ENCODE data around the gene MACROH2A2. TPM values are rescaled to one million over a fixed set of nuclear protein-coding genes. Genes with fewer than 3 reads are reported as not detected.

Gene MACROH2A2
- total and polyA plus RNA-seq, 2 of the 13 experiments (the other 11 are each of a cell fraction or from before 2014, with no cell fraction given) = 9.8 to 43.1 TPM

DNA sequence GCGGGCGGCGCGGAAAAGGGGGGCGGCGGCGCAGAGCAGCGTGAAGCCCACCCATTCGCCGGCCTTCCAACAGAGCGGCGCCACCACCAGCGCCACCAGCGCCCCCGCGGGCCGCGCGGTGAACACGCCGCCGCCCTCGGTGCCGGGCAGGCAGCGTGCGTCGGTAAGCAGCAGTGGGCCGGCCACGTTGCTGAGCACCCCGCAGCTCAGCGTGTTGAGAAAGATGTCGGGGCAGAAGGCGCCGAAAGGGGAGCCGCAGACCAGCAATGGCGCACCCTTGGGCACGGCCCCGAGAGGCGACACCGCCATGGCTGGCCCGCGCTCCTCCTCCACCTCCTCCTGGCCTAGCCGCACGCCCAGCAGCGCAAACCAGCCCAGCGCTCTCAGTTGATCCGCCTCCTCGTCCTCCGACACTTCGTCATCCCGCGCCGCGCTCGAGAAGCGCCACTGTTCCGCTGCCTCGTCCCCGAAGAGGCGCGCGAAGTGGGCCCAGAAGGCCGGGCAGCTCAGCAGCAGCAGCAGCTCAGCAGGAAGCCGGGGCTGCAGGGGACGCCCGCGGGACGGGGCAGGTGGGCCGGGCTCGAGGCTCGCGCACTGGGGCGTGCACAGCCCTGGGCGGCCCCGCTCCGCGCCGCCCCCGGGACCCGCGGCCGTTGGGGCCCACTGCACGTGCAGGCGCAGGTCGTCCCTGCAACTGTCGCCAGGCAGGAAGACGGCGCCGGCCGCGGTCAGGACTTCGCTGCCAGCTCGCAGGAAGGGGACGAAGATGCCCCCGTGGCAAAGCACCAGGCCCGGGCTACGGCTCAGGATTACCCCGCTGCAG is 93.2 kb downstream of the MACROH2A2 start (continued):
- TF ChIP-seq, protein P1, sequence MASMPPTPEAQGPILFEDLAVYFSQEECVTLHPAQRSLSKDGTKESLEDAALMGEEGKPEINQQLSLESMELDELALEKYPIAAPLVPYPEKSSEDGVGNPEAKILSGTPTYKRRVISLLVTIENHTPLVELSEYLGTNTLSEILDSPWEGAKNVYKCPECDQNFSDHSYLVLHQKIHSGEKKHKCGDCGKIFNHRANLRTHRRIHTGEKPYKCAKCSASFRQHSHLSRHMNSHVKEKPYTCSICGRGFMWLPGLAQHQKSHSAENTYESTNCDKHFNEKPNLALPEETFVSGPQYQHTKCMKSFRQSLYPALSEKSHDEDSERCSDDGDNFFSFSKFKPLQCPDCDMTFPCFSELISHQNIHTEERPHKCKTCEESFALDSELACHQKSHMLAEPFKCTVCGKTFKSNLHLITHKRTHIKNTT (CRISPR knock-in tag; IDR thresholded peaks at IDR 0.05) = no peak
- TF ChIP-seq ZMYM2 (CRISPR knock-in tag; IDR thresholded peaks at IDR 0.05) (no peak), GABPB1 (CRISPR knock-in tag; IDR thresholded peaks at IDR 0.05) (peak; percentile 67; the same call in 1 of the 2 replicates), FOXA1 (IDR thresholded peaks at IDR 0.05) (no peak), FOXA1 (CRISPR knock-in tag; IDR thresholded peaks at IDR 0.05) (0 out of 2 replicates have a peak, but pooled peaks have one; percentile 3), KDM2A (CRISPR knock-in tag; IDR thresholded peaks at IDR 0.05; ENCODE audit: borderline replicate concordance, low read depth) (peak; percentile 75; the same call in 1 of the 2 replicates), ZNF547 (CRISPR knock-in tag; IDR thresholded peaks at IDR 0.05) (peak; percentile 87; the same call in 1 of the 2 replicates), BHLHE40 (IDR thresholded peaks at IDR 0.05; ENCODE audit: low read length) (peak; percentile 34; the same call in 1 of the 2 replicates), AGO1 (IDR thresholded peaks at IDR 0.05; ENCODE audit: low read depth, low read length, poor library complexity, severe bottlenecking) (peak; percentile 18), ZNF17 (CRISPR knock-in tag; IDR thresholded peaks at IDR 0.05) (no peak), TOE1 (CRISPR knock-in tag; IDR thresholded peaks at IDR 0.05) (no peak), HMGA1 (CRISPR knock-in tag; conservative IDR thresholded peaks at IDR 0.05) (no peak), TBL1XR1 (IDR thresholded peaks at IDR 0.05; ENCODE audit: borderline replicate concordance, low read length, partially characterized antibody) (no peak), ZKSCAN1 (IDR thresholded peaks at IDR 0.05; ENCODE audit: low read length) (no peak), ZNF484 (CRISPR knock-in tag; IDR thresholded peaks at IDR 0.05; ENCODE audit: borderline replicate concordance, low read depth) (no peak), DMAP1 (CRISPR knock-in tag; IDR thresholded peaks at IDR 0.05) (peak; percentile 73)
- TF ChIP-seq, protein P2, sequence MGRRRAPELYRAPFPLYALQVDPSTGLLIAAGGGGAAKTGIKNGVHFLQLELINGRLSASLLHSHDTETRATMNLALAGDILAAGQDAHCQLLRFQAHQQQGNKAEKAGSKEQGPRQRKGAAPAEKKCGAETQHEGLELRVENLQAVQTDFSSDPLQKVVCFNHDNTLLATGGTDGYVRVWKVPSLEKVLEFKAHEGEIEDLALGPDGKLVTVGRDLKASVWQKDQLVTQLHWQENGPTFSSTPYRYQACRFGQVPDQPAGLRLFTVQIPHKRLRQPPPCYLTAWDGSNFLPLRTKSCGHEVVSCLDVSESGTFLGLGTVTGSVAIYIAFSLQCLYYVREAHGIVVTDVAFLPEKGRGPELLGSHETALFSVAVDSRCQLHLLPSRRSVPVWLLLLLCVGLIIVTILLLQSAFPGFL (CRISPR knock-in tag; IDR thresholded peaks at IDR 0.05) = no peak; the same call in 1 of the 2 replicates
- TF ChIP-seq, protein P3, sequence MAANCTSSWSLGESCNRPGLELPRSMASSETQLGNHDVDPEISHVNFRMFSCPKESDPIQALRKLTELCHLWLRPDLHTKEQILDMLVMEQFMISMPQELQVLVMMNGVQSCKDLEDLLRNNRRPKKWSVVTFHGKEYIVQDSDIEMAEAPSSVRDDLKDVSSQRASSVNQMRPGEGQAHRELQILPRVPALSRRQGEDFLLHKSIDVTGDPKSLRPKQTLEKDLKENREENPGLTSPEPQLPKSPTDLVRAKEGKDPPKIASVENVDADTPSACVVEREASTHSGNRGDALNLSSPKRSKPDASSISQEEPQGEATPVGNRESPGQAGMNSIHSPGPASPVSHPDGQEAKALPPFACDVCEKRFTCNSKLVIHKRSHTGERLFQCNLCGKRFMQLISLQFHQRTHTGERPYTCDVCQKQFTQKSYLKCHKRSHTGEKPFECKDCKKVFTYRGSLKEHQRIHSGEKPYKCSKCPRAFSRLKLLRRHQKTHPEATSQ (CRISPR knock-in tag; IDR thresholded peaks at IDR 0.05; ENCODE audit: borderline replicate concordance) = peak; percentile 31; the same call in 1 of the 2 replicates
- TF ChIP-seq, protein P4, sequence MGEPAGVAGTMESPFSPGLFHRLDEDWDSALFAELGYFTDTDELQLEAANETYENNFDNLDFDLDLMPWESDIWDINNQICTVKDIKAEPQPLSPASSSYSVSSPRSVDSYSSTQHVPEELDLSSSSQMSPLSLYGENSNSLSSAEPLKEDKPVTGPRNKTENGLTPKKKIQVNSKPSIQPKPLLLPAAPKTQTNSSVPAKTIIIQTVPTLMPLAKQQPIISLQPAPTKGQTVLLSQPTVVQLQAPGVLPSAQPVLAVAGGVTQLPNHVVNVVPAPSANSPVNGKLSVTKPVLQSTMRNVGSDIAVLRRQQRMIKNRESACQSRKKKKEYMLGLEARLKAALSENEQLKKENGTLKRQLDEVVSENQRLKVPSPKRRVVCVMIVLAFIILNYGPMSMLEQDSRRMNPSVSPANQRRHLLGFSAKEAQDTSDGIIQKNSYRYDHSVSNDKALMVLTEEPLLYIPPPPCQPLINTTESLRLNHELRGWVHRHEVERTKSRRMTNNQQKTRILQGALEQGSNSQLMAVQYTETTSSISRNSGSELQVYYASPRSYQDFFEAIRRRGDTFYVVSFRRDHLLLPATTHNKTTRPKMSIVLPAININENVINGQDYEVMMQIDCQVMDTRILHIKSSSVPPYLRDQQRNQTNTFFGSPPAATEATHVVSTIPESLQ (CRISPR knock-in tag; conservative IDR thresholded peaks at IDR 0.05) = no peak
- TF ChIP-seq, protein P5, sequence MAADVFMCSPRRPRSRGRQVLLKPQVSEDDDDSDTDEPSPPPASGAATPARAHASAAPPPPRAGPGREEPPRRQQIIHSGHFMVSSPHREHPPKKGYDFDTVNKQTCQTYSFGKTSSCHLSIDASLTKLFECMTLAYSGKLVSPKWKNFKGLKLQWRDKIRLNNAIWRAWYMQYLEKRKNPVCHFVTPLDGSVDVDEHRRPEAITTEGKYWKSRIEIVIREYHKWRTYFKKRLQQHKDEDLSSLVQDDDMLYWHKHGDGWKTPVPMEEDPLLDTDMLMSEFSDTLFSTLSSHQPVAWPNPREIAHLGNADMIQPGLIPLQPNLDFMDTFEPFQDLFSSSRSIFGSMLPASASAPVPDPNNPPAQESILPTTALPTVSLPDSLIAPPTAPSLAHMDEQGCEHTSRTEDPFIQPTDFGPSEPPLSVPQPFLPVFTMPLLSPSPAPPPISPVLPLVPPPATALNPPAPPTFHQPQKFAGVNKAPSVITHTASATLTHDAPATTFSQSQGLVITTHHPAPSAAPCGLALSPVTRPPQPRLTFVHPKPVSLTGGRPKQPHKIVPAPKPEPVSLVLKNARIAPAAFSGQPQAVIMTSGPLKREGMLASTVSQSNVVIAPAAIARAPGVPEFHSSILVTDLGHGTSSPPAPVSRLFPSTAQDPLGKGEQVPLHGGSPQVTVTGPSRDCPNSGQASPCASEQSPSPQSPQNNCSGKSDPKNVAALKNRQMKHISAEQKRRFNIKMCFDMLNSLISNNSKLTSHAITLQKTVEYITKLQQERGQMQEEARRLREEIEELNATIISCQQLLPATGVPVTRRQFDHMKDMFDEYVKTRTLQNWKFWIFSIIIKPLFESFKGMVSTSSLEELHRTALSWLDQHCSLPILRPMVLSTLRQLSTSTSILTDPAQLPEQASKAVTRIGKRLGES (CRISPR knock-in tag; IDR thresholded peaks at IDR 0.05; ENCODE audit: borderline replicate concordance) = no peak
- TF ChIP-seq, protein P6, sequence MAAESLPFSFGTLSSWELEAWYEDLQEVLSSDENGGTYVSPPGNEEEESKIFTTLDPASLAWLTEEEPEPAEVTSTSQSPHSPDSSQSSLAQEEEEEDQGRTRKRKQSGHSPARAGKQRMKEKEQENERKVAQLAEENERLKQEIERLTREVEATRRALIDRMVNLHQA (CRISPR knock-in tag; IDR thresholded peaks at IDR 0.05) = no peak
